GM19238 (cell line): Measurements from ENCODE around the gene PVALB.

Experiments used
- DNase-seq: peaks from one replicate; pipeline ENCODE4 v3.0.0; 2011; ENCODE audit warnings: low spot score; ENCODE audit not compliant: insufficient read length

PVALB gene, protein sequence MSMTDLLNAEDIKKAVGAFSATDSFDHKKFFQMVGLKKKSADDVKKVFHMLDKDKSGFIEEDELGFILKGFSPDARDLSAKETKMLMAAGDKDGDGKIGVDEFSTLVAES

DNA sequence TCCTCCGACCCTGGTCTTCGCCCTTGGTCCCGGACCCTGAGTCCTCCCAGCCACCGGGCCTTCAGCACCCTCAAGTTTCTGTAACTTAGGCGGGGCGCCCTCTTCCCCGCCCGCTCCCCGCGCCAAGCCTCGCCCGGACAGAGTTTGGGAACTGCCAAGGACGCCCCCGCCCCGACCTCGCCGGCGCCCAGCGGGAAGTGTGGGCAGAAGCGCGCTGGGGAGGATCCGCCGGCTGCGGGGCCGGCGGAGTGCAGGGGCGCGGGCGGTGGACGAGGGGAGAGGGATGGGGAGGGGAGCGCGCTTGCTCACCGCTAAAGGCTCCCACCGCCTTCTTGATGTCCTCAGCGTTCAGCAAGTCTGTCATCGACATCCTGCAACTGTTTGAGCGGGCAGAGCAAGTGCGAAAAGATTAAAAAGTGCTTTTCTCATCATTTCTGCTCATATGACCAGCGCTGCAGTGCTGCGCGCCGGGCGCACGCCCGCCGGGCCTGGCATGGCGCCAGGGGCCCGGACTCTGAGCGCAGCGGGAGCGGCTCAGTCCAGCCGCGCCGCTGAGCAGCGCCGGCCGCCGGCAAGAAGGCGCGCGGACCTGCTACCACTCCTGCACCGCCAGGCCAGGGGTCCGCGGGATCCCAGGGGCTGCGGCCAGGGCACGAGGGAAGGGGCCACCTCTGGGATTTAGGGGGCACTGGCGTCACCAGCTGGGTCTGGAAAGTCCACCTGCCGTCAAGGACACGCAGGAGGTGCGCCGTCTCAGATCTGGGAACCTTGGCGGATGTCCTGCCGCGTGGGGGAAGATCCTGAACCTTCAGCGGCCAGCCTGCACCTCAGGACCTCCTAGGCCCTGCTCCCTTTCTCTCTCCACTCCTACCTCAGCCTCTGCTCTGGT, at the start of gene PVALB:
TSS of gene PVALB (minus strand) at position 400 of the 889 bp plus-strand sequence. CDS start at position 370, 30 bp downstream.
- DNase-seq = no peak

DNA sequence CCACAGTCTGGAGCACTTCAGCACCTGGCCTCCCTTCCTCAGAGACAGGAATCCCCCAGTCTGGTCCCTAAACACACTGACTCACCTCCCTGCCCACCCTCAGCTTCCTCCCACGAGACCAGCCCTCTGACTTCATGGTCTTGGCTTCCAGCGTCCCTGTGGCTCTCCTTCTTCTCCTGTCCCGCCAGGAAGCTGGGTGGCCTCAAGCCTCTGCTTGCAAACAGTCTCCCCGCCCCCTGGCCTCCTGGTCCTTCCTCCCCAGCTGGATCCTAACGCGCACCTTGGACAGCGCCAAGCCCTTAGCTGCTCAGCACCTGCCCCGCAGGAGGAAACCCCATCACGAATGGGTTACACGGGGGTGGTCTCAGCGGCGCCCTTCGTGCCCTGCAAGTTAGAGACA, 48.5 kb upstream of the PVALB start:
- no peak for DNase-seq

DNA sequence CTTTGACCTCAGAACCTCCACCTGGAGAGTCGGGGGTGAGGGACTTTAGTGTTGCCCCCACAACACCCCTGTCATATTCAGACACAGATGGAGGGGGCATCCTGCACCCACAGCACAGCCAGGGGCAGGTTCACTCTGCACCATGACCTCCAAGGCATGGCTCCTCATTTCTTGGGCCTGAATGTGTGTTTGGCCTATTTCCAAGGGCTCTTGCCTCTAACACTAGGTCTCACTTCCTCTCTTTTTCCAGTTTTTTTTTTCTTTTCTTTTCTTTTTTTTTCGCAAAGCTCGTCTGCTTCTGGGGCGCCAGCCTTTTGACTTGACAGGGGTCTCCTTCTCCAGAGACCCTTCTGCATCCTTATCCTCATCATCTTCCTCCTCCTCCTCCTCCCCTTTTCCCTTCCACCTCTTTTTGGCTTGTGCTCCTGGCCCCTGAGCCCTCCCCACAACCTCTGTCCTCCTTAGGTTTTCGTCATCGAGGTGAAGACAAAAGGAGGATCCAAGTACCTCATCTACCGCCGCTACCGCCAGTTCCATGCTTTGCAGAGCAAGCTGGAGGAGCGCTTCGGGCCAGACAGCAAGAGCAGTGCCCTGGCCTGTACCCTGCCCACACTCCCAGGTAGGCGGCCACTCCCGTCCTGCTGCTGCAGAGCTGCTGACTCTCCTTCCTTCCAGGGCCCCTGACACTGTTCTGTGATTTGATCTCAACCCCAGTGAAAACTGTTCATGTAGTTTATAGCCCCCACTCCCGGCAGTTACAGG, 47.8 kb upstream of the PVALB start:
- DNase-seq = no peak

DNA sequence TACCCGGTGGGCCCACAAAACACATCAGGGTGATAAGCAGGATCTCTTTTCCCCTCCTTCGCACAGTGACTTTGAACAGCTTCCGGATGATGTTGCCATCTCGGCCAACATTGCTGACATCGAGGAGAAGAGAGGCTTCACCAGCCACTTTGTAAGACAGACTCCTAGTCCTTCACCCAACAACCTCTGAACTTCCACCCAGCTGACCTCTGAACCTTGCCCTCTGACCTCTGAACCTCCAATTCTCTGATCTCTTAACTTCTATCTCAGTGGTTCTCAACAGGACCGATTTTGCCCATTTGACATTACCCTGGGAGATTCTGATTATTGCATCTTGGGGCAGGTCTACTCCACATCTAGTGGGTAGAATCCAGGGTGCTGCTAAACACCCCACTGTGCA, 47.1 kb upstream of the PVALB start:
- DNase-seq = no peak

DNA sequence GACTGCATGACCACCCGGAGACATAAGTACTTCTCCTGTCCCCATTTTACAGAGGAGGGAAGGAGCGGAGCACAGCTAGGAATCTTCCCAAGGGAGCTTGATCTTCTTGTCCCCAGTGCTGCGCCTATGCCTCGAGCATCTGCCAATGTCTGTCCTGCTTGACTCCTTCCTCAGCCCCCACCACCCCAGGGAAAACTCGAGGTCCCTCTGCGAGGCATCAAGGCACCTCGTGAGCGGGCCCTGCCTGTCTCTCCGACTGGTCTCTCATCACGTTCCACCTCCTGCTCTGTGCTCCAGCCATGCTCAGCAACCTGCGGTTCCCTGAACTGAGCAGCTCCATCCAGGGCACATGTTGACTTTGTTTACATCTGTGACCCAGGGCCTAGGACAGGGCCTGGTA, 46.4 kb upstream of the PVALB start:
- DNase-seq = no peak

DNA sequence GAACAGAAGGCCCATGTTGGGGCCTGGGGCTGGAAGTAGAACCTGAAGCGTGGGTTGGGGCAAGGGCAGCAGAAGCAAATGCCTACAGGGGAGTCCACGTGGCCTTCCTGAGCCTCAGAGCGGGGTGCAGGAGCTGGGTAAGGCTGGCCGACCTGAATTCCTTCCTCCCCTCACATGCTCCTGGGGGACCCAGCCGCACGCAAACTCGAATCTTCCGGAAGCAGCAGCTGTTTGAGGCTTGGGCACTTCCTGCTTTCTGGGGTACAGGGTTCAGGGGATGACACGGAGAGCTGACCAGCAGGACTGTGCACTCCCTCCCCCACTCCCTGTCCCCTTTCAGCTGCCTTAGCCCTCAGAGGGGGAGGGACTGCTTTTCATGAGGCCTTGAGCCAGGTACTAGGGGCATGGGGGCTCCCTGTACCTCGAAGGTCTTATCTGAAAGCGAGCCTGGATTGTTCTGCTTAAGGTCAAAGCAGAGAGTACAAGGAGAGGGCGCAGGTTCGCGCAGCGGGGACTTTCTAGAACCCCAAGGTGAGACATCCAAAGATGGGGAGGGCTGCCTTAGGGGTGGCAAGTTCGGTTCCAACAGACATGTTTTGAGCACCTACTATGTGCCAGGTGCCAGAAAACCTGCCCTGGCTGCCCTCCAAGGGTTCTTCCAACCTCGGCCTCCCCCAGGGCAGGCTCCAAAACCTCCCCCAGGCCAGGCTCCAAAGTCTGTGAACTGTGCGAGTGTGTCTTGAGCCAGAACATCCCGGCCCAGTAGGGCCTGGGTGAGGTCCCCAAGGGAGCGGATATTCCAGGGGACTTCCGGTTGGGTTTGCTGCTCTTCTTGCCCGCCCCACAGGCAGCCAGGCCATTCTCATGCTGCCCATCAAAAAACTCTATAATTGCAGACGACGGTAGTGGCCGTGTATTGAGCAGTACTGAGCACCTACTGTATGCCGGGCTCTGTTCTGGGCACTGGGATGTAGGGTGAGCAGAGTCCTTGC, 45.7 kb upstream of the PVALB start:
- DNase-seq = peak; percentile 66

DNA sequence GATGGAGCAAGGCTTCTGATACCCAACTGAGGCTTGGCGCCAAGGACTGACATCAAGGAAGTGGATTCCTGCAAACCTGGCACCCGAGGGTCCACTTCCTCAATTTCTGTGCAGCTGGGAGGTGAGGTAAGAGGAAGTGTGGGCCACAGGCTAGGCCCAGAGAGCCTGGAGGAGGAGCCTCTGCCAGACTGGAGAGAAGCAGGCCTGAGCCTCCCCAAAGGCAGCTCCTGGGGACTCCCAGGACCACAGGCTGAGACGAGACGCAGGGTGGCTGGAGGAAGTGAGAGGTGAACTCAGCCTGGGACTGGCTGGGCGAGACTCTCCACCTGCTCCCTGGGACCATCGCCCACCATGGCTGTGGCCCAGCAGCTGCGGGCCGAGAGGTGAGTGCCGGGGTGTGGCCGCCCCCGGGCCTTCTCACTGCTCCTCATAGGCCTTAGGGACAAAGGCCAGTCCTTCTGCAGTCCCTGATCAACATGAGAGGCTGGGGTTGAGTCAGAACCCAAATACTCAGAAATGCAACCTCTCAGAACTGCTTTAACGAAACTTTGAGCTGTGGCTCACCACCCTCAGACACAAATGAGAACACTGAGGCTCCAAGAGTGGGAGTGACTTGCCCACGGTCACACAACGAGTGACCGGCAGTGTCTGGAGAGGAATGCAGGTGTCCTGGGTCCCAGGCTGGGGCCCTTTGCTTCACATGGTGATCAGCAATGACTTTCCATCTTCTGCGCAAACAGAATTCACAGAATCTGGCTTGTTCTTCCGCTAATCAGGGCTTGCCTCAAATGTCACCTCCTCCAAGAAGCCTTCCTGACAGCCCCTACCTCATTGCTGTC, 44.2 kb upstream of the PVALB start, which contains the start of gene NCF4:
TSS of gene NCF4 (plus strand) at position 186 of the 839 bp plus-strand sequence. CDS start at position 352, 166 bp downstream.
- DNase-seq = peak; percentile 90

DNA sequence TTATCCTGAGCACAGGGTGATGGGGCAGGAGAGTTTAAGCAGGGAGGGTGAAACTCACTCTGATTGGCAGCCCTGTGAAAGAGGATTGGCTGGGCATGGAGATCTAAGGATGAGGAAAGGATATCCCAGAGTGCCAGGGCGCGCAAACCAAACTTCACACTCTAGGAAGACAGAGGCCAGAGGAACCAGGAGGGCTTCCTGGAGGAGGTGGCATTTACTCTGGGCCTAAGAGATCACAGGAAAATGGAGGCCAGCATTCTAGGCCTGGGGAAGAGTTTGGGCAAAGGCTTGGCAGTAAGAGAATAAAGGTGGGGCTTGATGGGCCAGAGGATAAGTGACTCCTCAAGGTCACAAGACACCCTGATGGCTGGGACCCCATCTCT, 43.6 kb upstream of the PVALB start:
- no peak for DNase-seq

DNA sequence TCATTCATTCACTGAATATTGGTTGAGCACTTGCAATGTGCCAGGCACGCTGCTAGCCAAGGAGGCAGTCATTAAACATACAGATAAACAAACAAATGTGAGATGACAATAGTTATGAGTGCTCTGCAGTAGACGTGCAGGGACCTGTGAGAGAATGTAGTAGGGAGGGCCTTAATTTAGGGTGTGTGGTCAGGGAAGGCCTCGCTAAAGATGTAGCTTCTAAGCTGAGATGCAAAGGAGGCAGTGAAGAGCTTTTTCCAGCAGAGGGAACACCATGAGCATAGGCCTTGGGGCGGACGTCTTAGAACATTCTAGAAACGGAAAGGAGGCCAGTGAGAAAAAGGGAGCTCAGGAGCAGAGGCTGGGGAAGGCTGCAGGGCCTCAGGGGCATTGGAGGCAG, 43.2 kb upstream of the PVALB start:
- DNase-seq = no peak

DNA sequence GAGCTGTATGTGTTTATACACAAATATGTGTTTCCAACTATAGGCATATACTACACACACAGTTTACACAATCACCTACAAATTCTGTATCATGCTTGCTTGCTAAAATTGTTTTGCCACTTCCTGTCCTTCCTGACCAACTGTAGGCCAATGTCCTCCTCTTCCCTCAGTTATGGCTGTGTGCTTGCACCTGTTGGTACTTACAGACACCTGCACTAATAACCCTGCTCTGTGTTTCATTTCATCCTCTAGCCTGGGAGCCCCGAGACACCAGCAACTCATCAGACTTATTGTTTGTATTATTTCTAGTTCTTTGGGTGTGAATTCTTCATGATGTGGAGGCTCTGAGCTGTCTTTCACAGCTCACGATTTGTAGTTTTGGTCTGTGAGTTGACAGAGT, 42.1 kb upstream of the PVALB start:
- DNase-seq = no peak

DNA sequence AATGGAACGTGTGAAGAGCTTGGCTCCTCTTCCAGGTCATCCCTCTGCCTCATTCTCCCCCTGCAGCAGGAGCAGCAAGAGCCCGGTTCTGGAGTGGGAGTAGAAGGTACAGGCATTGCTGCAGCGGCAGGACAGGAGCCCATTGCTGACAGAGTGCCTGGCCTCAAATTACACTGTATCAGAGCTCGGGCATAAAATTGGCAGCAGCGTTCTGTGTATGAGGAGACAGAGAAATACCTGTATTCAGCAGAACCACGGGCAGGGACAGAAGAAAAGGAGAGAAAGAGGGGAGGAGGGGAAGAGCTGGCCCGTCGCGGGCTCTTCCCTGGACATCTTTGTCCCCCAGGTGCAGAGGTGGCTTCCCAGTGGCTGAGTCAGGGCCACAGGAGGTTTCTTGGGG, 41.3 kb upstream of the PVALB start:
- no peak for DNase-seq

DNA sequence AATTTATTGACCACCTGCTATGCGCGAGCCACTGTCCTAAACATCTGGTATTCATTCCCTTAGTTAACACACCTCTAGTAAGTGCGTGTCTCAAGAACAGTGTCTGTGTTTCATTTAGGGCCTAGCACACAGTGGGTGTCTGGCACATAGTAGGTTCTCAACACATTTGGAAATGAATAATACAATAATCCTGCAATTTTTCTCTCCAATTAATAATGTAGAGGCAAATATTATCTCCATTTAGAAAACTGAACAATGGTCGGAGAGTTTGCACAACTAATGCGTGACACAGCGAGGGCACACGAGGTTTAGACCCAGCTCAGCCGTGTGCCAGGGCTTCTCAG, 39.9 kb upstream of the PVALB start:
- DNase-seq = no peak

DNA sequence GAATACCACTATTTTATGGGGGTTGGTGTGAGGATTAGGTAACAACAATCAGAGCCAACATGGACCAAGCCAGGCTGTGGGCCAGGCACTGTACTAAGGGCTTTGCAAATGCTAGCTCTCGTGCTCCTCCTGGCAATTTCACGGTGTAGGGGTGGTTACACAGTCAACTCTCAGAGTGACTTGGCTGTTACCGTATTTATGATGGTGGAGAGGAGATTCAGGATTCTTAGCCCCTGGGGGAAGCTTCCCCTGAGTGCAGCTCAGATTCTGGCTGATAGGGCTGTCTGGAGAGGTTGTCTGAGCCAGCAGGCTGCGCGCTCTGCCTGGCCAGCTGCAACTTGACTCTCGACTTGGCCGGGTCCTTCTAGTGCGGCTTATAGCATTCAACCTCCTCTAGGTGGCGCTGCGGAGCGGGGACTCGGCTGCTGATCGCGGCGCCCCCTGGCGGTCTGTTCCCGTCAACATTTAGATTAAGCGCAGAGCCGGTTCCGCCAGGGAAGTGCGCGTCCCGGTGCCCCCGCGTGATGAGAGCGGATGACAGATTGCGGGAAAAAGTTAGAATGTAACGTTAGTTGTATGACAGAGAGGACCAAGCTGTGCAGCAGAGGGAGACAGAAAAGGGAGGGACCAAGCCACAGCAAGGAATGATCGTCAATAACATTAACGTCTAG, 39.4 kb upstream of the PVALB start:
- peak; percentile 59 for DNase-seq

DNA sequence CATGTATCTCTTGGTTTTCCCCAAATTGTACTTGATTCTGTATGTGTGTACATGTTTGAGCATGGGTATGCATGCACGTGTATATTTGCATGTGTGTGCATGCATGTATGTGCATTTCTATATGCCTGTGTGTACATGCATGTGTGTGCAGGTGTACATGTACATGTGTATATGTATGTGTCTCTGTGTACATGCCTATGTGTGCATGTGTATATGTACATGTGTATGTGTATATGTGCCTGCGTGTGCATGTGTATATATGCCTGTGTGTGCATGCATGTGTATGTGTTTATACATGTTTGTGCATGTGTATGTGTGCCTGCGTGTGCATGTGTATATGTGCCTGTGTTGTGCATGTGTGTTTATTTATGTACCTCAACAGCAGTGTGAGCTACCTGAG, 38.6 kb upstream of the PVALB start:
- DNase-seq = no peak

DNA sequence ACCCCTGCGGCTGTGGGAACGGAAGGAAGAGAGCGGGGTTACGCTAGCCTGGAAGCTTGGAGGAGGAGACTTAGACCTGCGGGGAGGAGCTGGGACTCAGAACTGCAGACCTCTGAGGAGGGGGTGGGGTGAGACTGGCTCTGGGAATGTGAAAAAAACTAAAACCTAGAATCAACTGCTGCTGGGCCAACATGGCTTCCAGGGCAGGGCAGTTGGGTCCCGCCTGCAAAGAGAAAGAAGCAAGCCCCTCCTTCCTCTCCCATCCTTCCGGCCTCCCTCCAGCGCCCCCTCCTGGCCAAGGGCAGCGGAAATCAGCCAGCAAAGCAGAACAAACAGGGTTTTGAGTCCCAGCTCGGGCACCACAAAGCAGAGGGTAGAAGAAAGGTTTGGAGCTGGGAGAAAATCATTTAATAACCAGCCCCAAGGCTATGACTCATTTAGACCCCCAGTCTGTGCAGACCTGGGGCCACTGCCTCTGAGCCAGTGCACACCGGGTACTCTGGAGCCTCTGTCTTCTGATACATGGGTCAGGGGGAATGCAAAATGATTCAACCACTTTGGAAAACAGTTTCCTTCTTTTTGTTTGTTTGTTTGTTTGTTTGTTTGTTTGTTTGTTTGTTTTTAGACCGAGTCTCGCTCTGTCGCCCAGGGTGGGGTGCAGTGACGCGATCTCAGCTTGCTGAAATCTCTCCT, 36.7 kb upstream of the PVALB start:
- DNase-seq = peak; percentile 77

DNA sequence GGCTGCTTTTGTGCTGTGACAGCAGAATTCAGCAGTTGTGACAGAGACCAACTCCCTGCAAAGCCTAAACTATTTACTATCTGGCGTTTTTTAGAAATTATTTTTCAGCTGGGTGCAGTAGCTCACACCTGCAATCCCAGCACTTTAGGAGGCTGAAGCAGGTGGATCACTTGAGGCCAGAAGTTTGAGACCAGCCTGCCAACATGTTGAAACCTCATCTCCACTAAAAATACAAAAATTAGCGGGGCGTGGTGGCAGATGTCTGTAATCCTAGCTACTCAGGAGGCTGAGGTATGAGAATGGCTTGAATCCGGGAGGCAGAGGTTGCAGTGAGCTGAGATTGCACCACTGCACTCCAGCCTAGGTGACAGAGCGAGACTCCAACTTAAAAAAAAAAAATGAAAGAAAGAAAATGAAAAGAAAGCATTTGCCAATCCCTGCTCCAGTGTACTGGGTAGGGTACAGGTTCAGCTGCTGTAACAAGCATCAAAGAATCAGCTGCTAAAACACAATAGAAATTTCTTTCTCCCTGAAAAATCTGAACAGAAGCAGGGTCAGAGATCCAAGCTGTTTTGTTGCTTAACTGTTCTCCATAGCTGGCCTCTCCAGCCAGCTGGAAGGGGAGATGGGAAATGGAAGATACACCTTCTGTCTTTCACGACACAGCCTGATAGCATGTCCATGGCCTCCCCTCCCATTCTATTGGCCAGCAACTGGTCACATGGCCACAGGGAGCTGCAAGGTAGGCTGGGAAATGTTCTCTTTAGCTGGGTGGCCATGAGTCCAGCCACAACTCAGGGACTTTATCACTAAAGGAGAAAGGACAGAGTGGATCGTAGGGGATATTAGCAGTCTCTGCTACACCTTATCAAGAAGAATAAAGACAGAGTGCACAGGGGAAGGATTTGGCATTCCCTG, 35.5 kb upstream of the PVALB start:
- no peak for DNase-seq

DNA sequence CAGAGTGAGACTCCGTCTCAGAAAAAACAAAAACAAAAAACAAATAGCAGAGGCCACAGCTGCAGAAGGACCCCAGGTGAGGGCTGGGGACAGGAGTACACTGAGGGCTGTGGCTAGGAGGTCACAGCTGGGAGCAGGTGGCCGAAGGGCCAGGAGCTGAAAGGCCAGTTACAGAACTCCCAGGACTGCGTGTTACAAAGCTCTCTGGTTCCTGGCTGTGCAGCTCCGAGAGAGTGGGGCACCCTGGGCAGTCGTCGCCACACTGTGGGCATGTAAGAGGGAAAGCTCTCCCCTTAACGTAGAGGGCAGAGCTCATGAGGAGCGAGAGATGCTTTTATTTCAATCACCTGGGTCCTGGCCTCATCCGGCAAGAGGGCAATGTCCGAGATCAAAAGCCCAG, 33.8 kb upstream of the PVALB start:
- no peak for DNase-seq

DNA sequence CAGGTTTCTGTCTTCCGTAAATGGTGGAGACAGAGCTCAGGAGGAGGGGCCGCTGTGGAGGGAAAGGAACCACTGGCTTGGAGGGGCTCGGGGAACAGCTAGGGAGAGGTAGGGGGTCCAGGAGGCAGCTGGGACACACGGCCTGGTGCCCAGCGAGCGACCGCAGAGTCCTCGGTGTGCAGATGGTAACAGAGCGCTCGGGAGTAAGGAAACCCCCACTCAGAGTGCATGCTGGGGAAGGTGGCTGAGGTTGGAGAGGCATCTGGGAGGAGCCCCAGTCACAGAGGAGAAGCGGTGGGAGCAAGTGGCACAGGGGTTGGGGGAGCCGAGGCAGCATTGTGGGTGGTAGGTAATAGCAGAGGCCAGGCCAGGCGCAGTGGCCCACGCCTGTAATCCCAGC, 33.2 kb upstream of the PVALB start:
- DNase-seq = no peak
